PC-3 (cell line): Measurements from ENCODE around the gene S100PBP. TPM values are rescaled to one million over a fixed set of nuclear protein-coding genes. Genes with fewer than 3 reads are reported as not detected.

Experiments used
- ATAC-seq: fragments of 200-7000 bp; cut with Tn5 transposase; 2 replicates; pipeline ENCODE4 v1.9.1; 2020; ENCODE audit warnings: mild to moderate bottlenecking, moderate library complexity
- BruUV-seq: library from RNA; stranded (reverse); fragments of 400-500 nt; replicated peaks from 2 replicates; lab custom pipeline; 2021; lab: Mats Ljungman, UMichigan
- CTCF ChIA-PET: fragments of 300-600 bp; sonication (Branson Sonifier 250); formaldehyde crosslinking; loops from one replicate; lab custom pipeline; 2022; ENCODE audit warnings: antibody characterized with exemption; lab: Charles Lee
- POLR2A ChIA-PET: fragments of 300-600 bp; sonication (Branson Sonifier 250); formaldehyde crosslinking; loops from one replicate; lab custom pipeline; 2022; ENCODE audit warnings: antibody characterized with exemption; ENCODE audit not compliant: unreplicated experiment; lab: Charles Lee
- DNase-seq: peaks from one replicate; pipeline ENCODE4 v3.0.0-alpha.2; 2015
- H2AFZ ChIP-seq: fragments of 300-600 bp; sonication (generic); 2 replicates; pipeline ENCODE4 v1.6.0; 2016; ENCODE audit warnings: antibody characterized with exemption, low read length
- H3F3A ChIP-seq: fragments of 300-600 bp; sonication (generic); one replicate; pipeline ENCODE4 v1.6.0; 2017; ENCODE audit warnings: antibody characterized with exemption, low read length, control low read depth, mild to moderate bottlenecking; ENCODE audit not compliant: unreplicated experiment
- H3K27ac ChIP-seq: fragments of 300-600 bp; sonication (generic); 2 replicates; pipeline ENCODE4 v1.5.1; 2016; ENCODE audit warnings: mild to moderate bottlenecking, low read length
- H3K27me3 ChIP-seq: fragments of 300-600 bp; sonication (generic); 2 replicates; pipeline ENCODE4 v1.6.1; 2016; ENCODE audit warnings: low read length, mixed read lengths
- H3K36me3 ChIP-seq: fragments of 300-600 bp; sonication (generic); 2 replicates; pipeline ENCODE4 v1.6.1; 2016; ENCODE audit warnings: low read depth, mixed run types, low read length, mixed read lengths
- H3K4me1 ChIP-seq: fragments of 300-600 bp; sonication (generic); 2 replicates; pipeline ENCODE4 v1.5.1; 2016; ENCODE audit warnings: low read length; ENCODE audit not compliant: insufficient read depth
- H3K4me2 ChIP-seq: fragments of 300-600 bp; sonication (generic); 2 replicates; pipeline ENCODE4 v1.6.0; 2016; ENCODE audit warnings: low read length
- H3K4me3 ChIP-seq: fragments of 300-600 bp; sonication (generic); 2 replicates; pipeline ENCODE4 v1.5.1; 2016; ENCODE audit warnings: mild to moderate bottlenecking, low read length, mixed read lengths
- H3K79me2 ChIP-seq: fragments of 300-600 bp; sonication (generic); 2 replicates; pipeline ENCODE4 v1.6.1; 2017; ENCODE audit warnings: low read length, mixed read lengths
- H3K9ac ChIP-seq: fragments of 300-600 bp; sonication (generic); 2 replicates; pipeline ENCODE4 v1.6.0; 2016; ENCODE audit warnings: mild to moderate bottlenecking, low read length
- H3K9me2 ChIP-seq: fragments of 300-600 bp; sonication (generic); replicated peaks from 2 replicates; pipeline ENCODE4 v1.6.1; 2016; ENCODE audit warnings: mixed run types, low read length, mixed read lengths
- H3K9me3 ChIP-seq: fragments of 300-600 bp; sonication (generic); 2 replicates; pipeline ENCODE4 v1.6.1; 2016; ENCODE audit warnings: low read length, mixed read lengths
- H4K20me1 ChIP-seq: fragments of 300-600 bp; sonication (generic); 2 replicates; pipeline ENCODE4 v1.6.1; 2016; ENCODE audit warnings: low read length, mixed read lengths
- EZH2 ChIP-seq: fragments of 300-600 bp; sonication (generic); IDR thresholded peaks from one replicate; pipeline ENCODE4 v1.6.1; 2017; ENCODE audit warnings: antibody characterized with exemption, mild to moderate bottlenecking, low read length; ENCODE audit not compliant: unreplicated experiment
- EZH2phosphoT487 ChIP-seq: fragments of 300-600 bp; sonication (generic); IDR thresholded peaks from 2 replicates; pipeline ENCODE4 v1.6.1; 2018; ENCODE audit warnings: mild to moderate bottlenecking, antibody characterized with exemption, low read length, borderline replicate concordance
- intact Hi-C: fragments of 100-400 bp; cut with micrococcal nuclease; formaldehyde crosslinking; loops from 2 replicates; pipeline ENCODE4 v1.9.0; 2023
- total RNA-seq: library from RNA; depleted of rRNA; stranded (reverse); fragments of >200 nt; gene quantifications from 2 replicates; pipeline ENCODE4 v1.2.3, GENCODE V29; 2014
- TF ChIP-seq, protein P1 (sequence below): fragments of 300-600 bp; sonication (generic); conservative IDR thresholded peaks from 2 replicates; pipeline ENCODE4 v1.5.1; 2017; ENCODE audit warnings: antibody characterized with exemption, low read depth, mild to moderate bottlenecking, low read length

Gene S100PBP
- total RNA-seq, 1 experiment from 2014 or later, result 13.2 TPM

GRCh38 chr1:32891630-32892029, 74.2 kb downstream of the S100PBP start:
- no TSS peak for BruUV-seq
- Histone ChIP-seq H3K9me2 (no peaks in the 10 kb centered on the region), H3K27ac (no peak overlapping the region), H3K36me3 (no peaks in the 10 kb centered on the region), H3K4me1 (no peaks in the 10 kb centered on the region), H3K9me3 (no peaks in the 10 kb centered on the region), H3K9ac (no peak overlapping the region), H2AFZ (no peak overlapping the region), H3K27me3 (no peaks in the 10 kb centered on the region), H3K79me2 (no peaks in the 10 kb centered on the region), H3F3A (no peaks in the 10 kb centered on the region), H3K4me3 (no peak overlapping the region), H3K4me2 (no peak overlapping the region), H4K20me1 (no peaks in the 10 kb centered on the region)
- intact Hi-C loops, result no loop called here
- ChIA-PET CTCF (no interaction called here), POLR2A (no interaction called here)
- no peak for DNase-seq
- TF ChIP-seq, protein P1, sequence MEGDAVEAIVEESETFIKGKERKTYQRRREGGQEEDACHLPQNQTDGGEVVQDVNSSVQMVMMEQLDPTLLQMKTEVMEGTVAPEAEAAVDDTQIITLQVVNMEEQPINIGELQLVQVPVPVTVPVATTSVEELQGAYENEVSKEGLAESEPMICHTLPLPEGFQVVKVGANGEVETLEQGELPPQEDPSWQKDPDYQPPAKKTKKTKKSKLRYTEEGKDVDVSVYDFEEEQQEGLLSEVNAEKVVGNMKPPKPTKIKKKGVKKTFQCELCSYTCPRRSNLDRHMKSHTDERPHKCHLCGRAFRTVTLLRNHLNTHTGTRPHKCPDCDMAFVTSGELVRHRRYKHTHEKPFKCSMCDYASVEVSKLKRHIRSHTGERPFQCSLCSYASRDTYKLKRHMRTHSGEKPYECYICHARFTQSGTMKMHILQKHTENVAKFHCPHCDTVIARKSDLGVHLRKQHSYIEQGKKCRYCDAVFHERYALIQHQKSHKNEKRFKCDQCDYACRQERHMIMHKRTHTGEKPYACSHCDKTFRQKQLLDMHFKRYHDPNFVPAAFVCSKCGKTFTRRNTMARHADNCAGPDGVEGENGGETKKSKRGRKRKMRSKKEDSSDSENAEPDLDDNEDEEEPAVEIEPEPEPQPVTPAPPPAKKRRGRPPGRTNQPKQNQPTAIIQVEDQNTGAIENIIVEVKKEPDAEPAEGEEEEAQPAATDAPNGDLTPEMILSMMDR, result no peak
- TF ChIP-seq EZH2phosphoT487 (no peak), EZH2 (no peak)
- ATAC-seq, result no peak

DNA sequence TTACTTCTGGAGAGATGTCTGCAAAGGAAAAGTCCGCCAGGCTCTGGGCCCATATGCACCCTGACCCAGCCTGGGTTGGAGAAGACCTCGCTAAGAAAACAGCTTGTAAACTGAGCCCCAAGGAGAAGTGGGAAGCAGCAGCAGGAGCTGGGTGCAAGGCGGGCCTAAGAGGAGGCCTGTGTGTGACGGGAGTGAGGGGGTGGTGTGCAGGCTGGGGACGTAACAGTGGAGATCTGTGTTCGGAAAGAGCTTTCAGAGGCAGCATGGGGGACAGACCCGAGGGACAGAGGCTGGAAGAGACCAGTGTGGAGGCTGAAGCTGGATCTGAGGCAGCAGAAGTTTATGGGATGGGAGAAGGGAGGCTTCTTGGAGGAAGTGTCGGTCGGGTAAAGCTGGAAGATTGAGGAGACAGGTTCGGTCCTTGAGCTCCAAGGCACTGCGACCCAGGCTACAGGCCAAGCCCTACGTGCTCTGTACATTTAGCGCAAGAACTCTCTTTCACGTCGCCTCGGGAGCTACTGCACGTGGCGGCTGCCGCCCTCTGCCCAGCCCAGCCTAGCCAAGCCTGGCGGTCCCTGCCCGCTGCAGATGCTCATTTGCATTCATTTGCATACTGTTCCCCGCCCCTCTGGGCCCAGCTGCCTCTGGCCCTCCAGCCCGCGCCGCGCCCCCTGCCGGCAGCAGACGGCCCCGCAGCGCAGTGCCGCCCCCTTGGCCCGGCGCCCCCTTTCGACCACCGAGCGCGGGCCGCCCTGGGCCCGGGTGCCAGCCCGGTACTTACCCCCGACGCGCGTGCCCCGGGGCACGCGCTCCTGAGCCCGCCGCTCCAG, 75.1 kb downstream of the S100PBP start:
- no peaks in the 10 kb centered on the region for H3K36me3 ChIP-seq
- DNase-seq (no peak), ATAC-seq (no peak)
- no peak overlapping the region for H3K27ac ChIP-seq
- H3K9ac ChIP-seq, result no peak overlapping the region
- H3K9me2 ChIP-seq, result no peaks in the 10 kb centered on the region
- no peaks in the 10 kb centered on the region for H3K4me1 ChIP-seq
- H3K4me3 ChIP-seq, result no peak overlapping the region
- POLR2A ChIA-PET, result no interaction called here
- no peaks in the 10 kb centered on the region for H3K27me3 ChIP-seq
- TF ChIP-seq EZH2 (no peak), EZH2phosphoT487 (no peak)
- TF ChIP-seq, protein P1, result no peak
- H4K20me1 ChIP-seq, result no peaks in the 10 kb centered on the region
- no peaks in the 10 kb centered on the region for H3K79me2 ChIP-seq
- H3K4me2 ChIP-seq, result peak overlapping the region; percentile 83; the same call in 1 of the 2 replicates
- no peak overlapping the region for H2AFZ ChIP-seq
- intact Hi-C loops, result no loop called here
- CTCF ChIA-PET, result no interaction called here
- H3K9me3 ChIP-seq, result no peaks in the 10 kb centered on the region
- no peaks in the 10 kb centered on the region for H3F3A ChIP-seq
- no TSS peak for BruUV-seq
